Spleen (tissue), 7 donors: ENCODE results near the gene C2orf69.

Source experiments
- CTCF ChIP-seq, 11 experiments: fragments of 200-600 bp in 7 of 11; fragments of 450-650 bp in 4 of 11; sonication (generic) in 4 of 11; IDR thresholded peaks in 8 of 11; conservative IDR thresholded peaks in 3 of 11; 1 replicate in 7 of 11; 2 replicates in 4 of 11; pipeline versions ENCODE4 v1.4.0 to v1.8.0; 2016 to 2021; ENCODE audit warnings: antibody characterized with exemption in 11 of 11, inconsistent platforms in 4 of 11, mild to moderate bottlenecking in 1 of 11
- POLR2A ChIP-seq, 3 donors: fragments of 450-650 bp; IDR thresholded peaks; one replicate each; pipeline ENCODE4 v1.5.1; 2017; ENCODE audit warnings: antibody characterized with exemption in 3 of 3, mild to moderate bottlenecking in 1 of 3
- POLR2AphosphoS5 ChIP-seq, 3 donors: sonication (generic); formaldehyde crosslinking; IDR thresholded peaks; one replicate each; pipeline ENCODE4 v1.5.1; 2017; ENCODE audit warnings: antibody characterized with exemption in 3 of 3
- donor health status: DM: no; HTN: no; CAD: no; lungs with moderate emphysema.
- donor health status: DM: no; HTN: no; CAD: no.
- donor health status: DM: no; HTN: no; CAD: no.

- no peak for TF ChIP-seq CTCF (IDR thresholded peaks at IDR 0.05 in 8 of 11, conservative IDR thresholded peaks at IDR 0.05 in 3 of 11)
- TF ChIP-seq POLR2A (IDR thresholded peaks at IDR 0.05), result no peak
- no peak for TF ChIP-seq POLR2AphosphoS5 (IDR thresholded peaks at IDR 0.05)
Measured at GRCh38 chr2:199911877-199912161, 726 bp downstream of the C2orf69 start.
